IPS-NIHi11 (cell line): ENCODE results near the gene S100A2.

Experiments
- DNase-seq: peaks from one replicate; pipeline ENCODE4 v3.0.0; 2012; ENCODE audit warnings: mixed read lengths, low spot score

S100A2 gene

GRCh38 chr1:153565529-153566374 is at the start of gene S100A2:
Gene S100A2 (minus strand): TSS chr1:153565844. CDS start chr1:153563877, 1,967 bp downstream.
- DNase-seq, result peak; percentile 39

- no peak for DNase-seq
These were observed 49.8 kb upstream of the S100A2 start for GRCh38 chr1:153615406-153615805.

- DNase-seq, result no peak
These were observed 49.3 kb upstream of the S100A2 start for GRCh38 chr1:153614906-153615305.

- no peak for DNase-seq
These were observed 48.7 kb upstream of the S100A2 start for GRCh38 chr1:153614189-153614900.

GRCh38 chr1:153613406-153613805 is 47.8 kb upstream of the S100A2 start:
- DNase-seq, result no peak

- peak; percentile 86 for DNase-seq
These were observed 47.2 kb upstream of the S100A2 start, which contains the start of gene S100A16 for GRCh38 chr1:153612755-153613331. Gene S100A16 (minus strand): TSS chr1:153613137. CDS start chr1:153608151, 4,986 bp downstream.

- DNase-seq, result no peak
These were observed 46.6 kb upstream of the S100A2 start for GRCh38 chr1:153612111-153612754.

- no peak for DNase-seq
These were observed 45.7 kb upstream of the S100A2 start for GRCh38 chr1:153611356-153611755.

GRCh38 chr1:153610811-153611301 is 45.2 kb upstream of the S100A2 start:
- no peak for DNase-seq

GRCh38 chr1:153610334-153610733 is 44.7 kb upstream of the S100A2 start:
- no peak for DNase-seq

GRCh38 chr1:153609585-153609907 is 43.9 kb upstream of the S100A2 start:
- DNase-seq, result no peak

- DNase-seq, result peak; percentile 91
These were observed 43.3 kb upstream of the S100A2 start for GRCh38 chr1:153608742-153609584.

- DNase-seq, result no peak
These were observed 42.5 kb upstream of the S100A2 start for GRCh38 chr1:153608089-153608682.

- no peak for DNase-seq
These were observed 41.7 kb upstream of the S100A2 start for GRCh38 chr1:153607381-153607780.

GRCh38 chr1:153606194-153606593 is 40.5 kb upstream of the S100A2 start:
- no peak for DNase-seq

GRCh38 chr1:153602749-153603148 is 37.1 kb upstream of the S100A2 start:
- DNase-seq, result no peak

GRCh38 chr1:153599847-153600246 is 34.2 kb upstream of the S100A2 start:
- DNase-seq, result no peak

GRCh38 chr1:153598309-153599172 is 32.9 kb upstream of the S100A2 start:
- peak; percentile 79 for DNase-seq

- no peak for DNase-seq
These were observed 31.6 kb upstream of the S100A2 start for GRCh38 chr1:153597206-153597605.

GRCh38 chr1:153592748-153593147 is 27.1 kb upstream of the S100A2 start:
- no peak for DNase-seq
